ENCODE measurements around the gene SLC44A4. TPM values are rescaled to one million over a fixed set of nuclear protein-coding genes. Genes with fewer than 3 reads are reported as not detected.

Gene SLC44A4
- total and polyA plus RNA-seq, 9 of the 15 experiments (the other 6 are each of a cell fraction or from before 2014, with no cell fraction given), result 7.9 to 18.6 (median 11.2) TPM

GRCh38 chr6:31834367-31835250 lies 44.2 kb downstream of the SLC44A4 start (continued):
- TF ChIP-seq MBD1 (CRISPR knock-in tag; IDR thresholded peaks at IDR 0.05) (no peak), ATF3 (IDR thresholded peaks at IDR 0.05) (no peak), ATF3 (CRISPR knock-in tag; conservative IDR thresholded peaks at IDR 0.05) (peak; percentile 88), CHD7 (IDR thresholded peaks at IDR 0.05; ENCODE audit: low read depth, low read length) (peak; percentile 68), FOXA1 (IDR thresholded peaks at IDR 0.05; ENCODE audit: borderline replicate concordance) (no peak), SMAD3 (CRISPR knock-in tag; conservative IDR thresholded peaks at IDR 0.05) (peak; percentile 70; the same call in 1 of the 2 replicates), RCOR1 (IDR thresholded peaks at IDR 0.05; ENCODE audit: borderline replicate concordance in 1 of 2, low read depth in 2 of 2, low read length in 2 of 2) (peak in 1 of 2 experiments; percentile 64; a peak in 1 of 4 replicates), DIDO1 (tag; IDR thresholded peaks at IDR 0.05; ENCODE audit: low read depth) (peak; percentile 52), HDAC3 (IDR thresholded peaks at IDR 0.05; ENCODE audit: borderline replicate concordance, partially characterized antibody) (no peak), RFX5 (IDR thresholded peaks at IDR 0.05; ENCODE audit: low read depth, low read length) (no peak; the same call in 1 of the 2 replicates), C11orf30 (IDR thresholded peaks at IDR 0.05; ENCODE audit: low read depth) (no peak)
